PC-9 (cell line): ENCODE results near the gene PTPRM.
A peak's percentile ranks its signal among the peaks of the same experiment; 100 is the strongest.

ENCODE experiments used
- CTCF ChIP-seq: fragments of 200-600 bp; sonication (generic); conservative IDR thresholded peaks from 2 replicates; pipeline ENCODE4 v1.6.1; 2017; ENCODE audit warnings: mixed run types, antibody characterized with exemption, mild to moderate bottlenecking, moderate library complexity
- EZH2 ChIP-seq: fragments of 200-600 bp; sonication (generic); IDR thresholded peaks from 2 replicates; pipeline ENCODE4 v1.8.0; 2017; ENCODE audit warnings: antibody characterized with exemption, low read depth

GRCh38 chr18:7980136-7980535, 413.0 kb downstream of the PTPRM start:
- TF ChIP-seq CTCF (0 out of 2 replicates have a peak, but pooled peaks have one; percentile 28), EZH2 (no peak)
